Endothelial cell of umbilical vein (primary cell): Measurements from ENCODE around the gene JPT2. TPM values are rescaled to one million over a fixed set of nuclear protein-coding genes. Genes with fewer than 3 reads are reported as not detected.

Experiments used
- BruUV-seq: library from RNA; stranded (reverse); fragments of 400-500 nt; replicated peaks from 2 replicates; lab custom pipeline; 2021; lab: Mats Ljungman, UMichigan
- CTCF ChIA-PET: fragments of 300-600, 350-600 bp; sonication (Branson Sonifier 250); formaldehyde crosslinking; loops from one replicate; lab custom pipeline; 2021; ENCODE audit warnings: antibody characterized with exemption, inconsistent platforms; lab: Charles Lee
- POLR2A ChIA-PET: fragments of 300-600, 350-600 bp; sonication (Branson Sonifier 250); formaldehyde crosslinking; loops from one replicate; lab custom pipeline; 2021; ENCODE audit warnings: antibody characterized with exemption, inconsistent platforms; lab: Charles Lee
- DNase-seq: peaks from one replicate; pipeline ENCODE4 v3.0.0-alpha.2; 2011; ENCODE audit warnings: low read depth, low spot score
- FAIRE-seq: peaks from 2 replicates; lab custom pipeline; 2011; peaks lifted over from hg19 to GRCh38; lab: Jason Lieb, UNC
- H2AFZ ChIP-seq: 2 replicates; pipeline ENCODE4 v1.6.0; 2012; ENCODE audit warnings: low read depth, low read length, control low read depth, inconsistent platforms
- H3K27ac ChIP-seq: 2 replicates; pipeline ENCODE4 v1.5.1; 2011; ENCODE audit warnings: low read depth, mild to moderate bottlenecking, control low read depth, low read length, moderate library complexity; ENCODE audit not compliant: insufficient read depth
- H3K27me3 ChIP-seq, 2 experiments: 2 replicates each; pipeline versions ENCODE4 v1.6.0 to v1.6.1; 2011; ENCODE audit warnings: low read length in 2 of 2, mixed read lengths in 1 of 2; ENCODE audit not compliant: control insufficient read depth in 2 of 2, insufficient read depth in 2 of 2
- H3K36me3 ChIP-seq, 2 experiments: 2 replicates in 1 of 2; 3 replicates in 1 of 2; pipeline ENCODE4 v1.5.1; 2011; ENCODE audit warnings: low read length in 2 of 2, mild to moderate bottlenecking in 1 of 2, moderate library complexity in 1 of 2; ENCODE audit not compliant: control insufficient read depth in 2 of 2, insufficient read depth in 2 of 2; ENCODE audit errors: extremely low read depth in 1 of 2
- H3K4me1 ChIP-seq: 3 replicates; pipeline ENCODE4 v1.5.1; 2011; ENCODE audit warnings: mild to moderate bottlenecking, low read length; ENCODE audit not compliant: control insufficient read depth, insufficient read depth; ENCODE audit errors: extremely low read depth
- H3K4me2 ChIP-seq: 2 replicates; pipeline ENCODE4 v1.6.1; 2011; ENCODE audit warnings: low read length, control low read depth, mixed read lengths; ENCODE audit not compliant: insufficient read depth
- H3K4me3 ChIP-seq, 3 experiments: fragments of 200-600 bp in 1 of 3; sonication (generic), shearing (Covaris generic) in 1 of 3; replicated peaks in 1 of 3; 2 replicates each; pipeline ENCODE4 v1.5.1; 2011 to 2016; ENCODE audit warnings: control low read depth in 3 of 3, low read length in 3 of 3, mild to moderate bottlenecking in 2 of 3, inconsistent platforms in 1 of 3, low read depth in 1 of 3, moderate library complexity in 1 of 3; ENCODE audit not compliant: insufficient read depth in 1 of 3
- H3K79me2 ChIP-seq: 2 replicates; pipeline ENCODE4 v1.6.0; 2012; ENCODE audit warnings: low read length, inconsistent platforms; ENCODE audit not compliant: control insufficient read depth, insufficient read depth
- H3K9ac ChIP-seq: replicated peaks from 2 replicates; pipeline ENCODE3; 2011; ENCODE audit warnings: low read length, control low read depth; ENCODE audit not compliant: insufficient read depth; ENCODE audit errors: extremely low read depth
- H3K9me1 ChIP-seq: replicated peaks from 3 replicates; pipeline ENCODE4 v1.6.0; 2011; ENCODE audit warnings: mild to moderate bottlenecking, low read length; ENCODE audit not compliant: control insufficient read depth, insufficient read depth; ENCODE audit errors: extremely low read depth
- H3K9me3 ChIP-seq: replicated peaks from 2 replicates; pipeline ENCODE4 v1.5.1; 2012; ENCODE audit warnings: low read length, inconsistent platforms; ENCODE audit not compliant: control insufficient read depth, insufficient read depth
- H4K20me1 ChIP-seq: replicated peaks from 2 replicates; pipeline ENCODE3; 2011; ENCODE audit warnings: mild to moderate bottlenecking, low read length; ENCODE audit not compliant: control insufficient read depth, insufficient read depth; ENCODE audit errors: extremely low read depth
- EZH2 ChIP-seq: IDR thresholded peaks from 2 replicates; pipeline ENCODE4 v1.6.1; 2012; ENCODE audit warnings: borderline replicate concordance, low read depth, mild to moderate bottlenecking, moderate library complexity, low read length, inconsistent platforms; ENCODE audit not compliant: severe bottlenecking
- FOS ChIP-seq: IDR thresholded peaks from 2 replicates; pipeline ENCODE4 v1.6.1; 2011; ENCODE audit warnings: mild to moderate bottlenecking, low read length, moderate library complexity, borderline replicate concordance; ENCODE audit not compliant: insufficient read depth
- GATA2 ChIP-seq: IDR thresholded peaks from 2 replicates; pipeline ENCODE4 v1.7.0; 2011; ENCODE audit warnings: low read depth, mild to moderate bottlenecking, moderate library complexity, mixed read lengths, low read length; ENCODE audit not compliant: insufficient read length, insufficient read depth
- JUN ChIP-seq: IDR thresholded peaks from 2 replicates; pipeline ENCODE4 v1.6.1; 2011; ENCODE audit warnings: borderline replicate concordance, low read depth; ENCODE audit not compliant: insufficient read length, insufficient read depth
- MAX ChIP-seq: IDR thresholded peaks from 2 replicates; pipeline ENCODE4 v1.6.1; 2011; ENCODE audit not compliant: insufficient read depth, insufficient read length
- MYC ChIP-seq: IDR thresholded peaks from one replicate; pipeline ENCODE4 v1.6.1; 2011; ENCODE audit warnings: mild to moderate bottlenecking, low read depth, low read length
- POLR2A ChIP-seq: IDR thresholded peaks from 2 replicates; pipeline ENCODE4 v1.6.1; 2012; ENCODE audit warnings: low read depth, mild to moderate bottlenecking, control low read depth, low read length
- POLR2AphosphoS5 ChIP-seq: IDR thresholded peaks from 2 replicates; pipeline ENCODE4 v1.6.1; 2012; ENCODE audit warnings: low read depth, mild to moderate bottlenecking, control low read depth, low read length, moderate library complexity; ENCODE audit not compliant: insufficient read depth
- dilution Hi-C: fragments of 300-500 bp; cut with MboI; formaldehyde crosslinking; loops from one replicate; pipeline ENCODE4 v1.15.0; 2019; ENCODE audit warnings: low sequenced_read_pairs; ENCODE audit not compliant: extremely low pct_ligation_motif_present
- intact Hi-C: fragments of 100-400 bp; cut with micrococcal nuclease; formaldehyde crosslinking; loops from one replicate; pipeline ENCODE4 v1.10.0; 2022
- polyA plus RNA-seq, 4 experiments: library from polyadenylated mRNA; depleted of rRNA in 3 of 4; stranded (reverse) in 3 of 4; unstranded in 1 of 4; fragments of >200 nt; gene quantifications; 2 replicates each; pipeline versions ENCODE4 v1.2.1 to v1.2.3, GENCODE V29; 2011 to 2012; ENCODE audit warnings: missing spikeins in 1 of 4
- total RNA-seq: library from RNA; stranded (reverse); gene quantifications from 2 replicates; pipeline ENCODE4 v1.2.3, GENCODE V29; 2021
- TF ChIP-seq, protein P1 (sequence below), 2 donors: IDR thresholded peaks; 1 replicate in 1 of 2; 2 replicates in 1 of 2; pipeline ENCODE4 v1.5.1; 2011; ENCODE audit warnings: low read length in 2 of 2, mild to moderate bottlenecking in 2 of 2, moderate library complexity in 2 of 2, control low read depth in 1 of 2, inconsistent platforms in 1 of 2, low read depth in 1 of 2; ENCODE audit not compliant: insufficient read depth in 1 of 2; ENCODE audit errors: extremely low read depth in 1 of 2

The JPT2 gene
- total and polyA plus RNA-seq, 2 donors (not counting 3 experiments of a cell fraction or from before 2014, with no cell fraction given) = 35.8 to 93.3 TPM

DNA sequence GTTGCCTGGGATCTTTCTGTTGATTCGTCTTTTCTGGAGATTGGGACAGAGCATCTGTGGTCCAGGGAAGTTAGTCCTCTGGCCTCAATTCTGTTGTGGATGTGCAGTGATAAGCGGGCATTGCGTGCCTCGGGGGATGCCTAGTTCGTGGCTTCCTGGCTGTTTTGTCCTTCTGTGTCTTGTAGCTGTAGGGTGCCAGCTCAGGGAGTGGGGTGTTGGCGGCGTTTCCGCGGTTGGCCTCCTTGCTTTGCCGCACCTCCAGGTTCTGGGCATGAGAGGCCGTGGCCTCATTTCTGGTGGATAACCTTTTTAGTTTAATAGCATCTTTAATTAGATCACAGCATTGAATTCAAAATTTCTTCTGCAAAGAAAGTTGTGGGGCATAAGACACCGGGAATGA is 1.4 kb upstream of the JPT2 start:
- TF ChIP-seq POLR2AphosphoS5 (no peak), JUN (no peak), POLR2A (no peak), FOS (no peak), MYC (no peak), MAX (no peak), EZH2 (no peak), GATA2 (no peak)
- TF ChIP-seq, protein P1, sequence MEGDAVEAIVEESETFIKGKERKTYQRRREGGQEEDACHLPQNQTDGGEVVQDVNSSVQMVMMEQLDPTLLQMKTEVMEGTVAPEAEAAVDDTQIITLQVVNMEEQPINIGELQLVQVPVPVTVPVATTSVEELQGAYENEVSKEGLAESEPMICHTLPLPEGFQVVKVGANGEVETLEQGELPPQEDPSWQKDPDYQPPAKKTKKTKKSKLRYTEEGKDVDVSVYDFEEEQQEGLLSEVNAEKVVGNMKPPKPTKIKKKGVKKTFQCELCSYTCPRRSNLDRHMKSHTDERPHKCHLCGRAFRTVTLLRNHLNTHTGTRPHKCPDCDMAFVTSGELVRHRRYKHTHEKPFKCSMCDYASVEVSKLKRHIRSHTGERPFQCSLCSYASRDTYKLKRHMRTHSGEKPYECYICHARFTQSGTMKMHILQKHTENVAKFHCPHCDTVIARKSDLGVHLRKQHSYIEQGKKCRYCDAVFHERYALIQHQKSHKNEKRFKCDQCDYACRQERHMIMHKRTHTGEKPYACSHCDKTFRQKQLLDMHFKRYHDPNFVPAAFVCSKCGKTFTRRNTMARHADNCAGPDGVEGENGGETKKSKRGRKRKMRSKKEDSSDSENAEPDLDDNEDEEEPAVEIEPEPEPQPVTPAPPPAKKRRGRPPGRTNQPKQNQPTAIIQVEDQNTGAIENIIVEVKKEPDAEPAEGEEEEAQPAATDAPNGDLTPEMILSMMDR (IDR thresholded peaks at IDR 0.05; ENCODE audit: extremely low read depth in 1 of 2, insufficient read depth in 1 of 2, low read depth in 1 of 2, low read length in 2 of 2) = no peak
- H3K4me2 ChIP-seq = no peak overlapping the region
- peaks cover 4 to 30% of the 10 kb centered on the region in 2 experiments for H3K36me3 ChIP-seq
- CTCF ChIA-PET = interaction anchor here (5.9 kb wide), 1 partner anchor 30 kb away, joined by 52 read pairs; the partner anchor contains the start of gene MAPK8IP3
- H4K20me1 ChIP-seq = no peaks in the 10 kb centered on the region
- POLR2A ChIA-PET = no interaction called here
- H3K27me3 ChIP-seq = no peaks in the 10 kb centered on the region
- H3K9me3 ChIP-seq = no peaks in the 10 kb centered on the region
- no peak overlapping the region for H3K4me3 ChIP-seq
- H3K27ac ChIP-seq = no peak overlapping the region
- H3K9me1 ChIP-seq = no peaks in the 10 kb centered on the region
- BruUV-seq = no TSS peak
- H2AFZ ChIP-seq = no peak overlapping the region
- H3K9ac ChIP-seq = no peak overlapping the region
- DNase-seq = no peak
- peaks cover 12% of the 10 kb centered on the region for H3K4me1 ChIP-seq
- intact Hi-C loops (no loop called here), dilution Hi-C loops (no loop called here)
- FAIRE-seq = no peak
- H3K79me2 ChIP-seq = peaks cover 34% of the 10 kb centered on the region
